Measurements from ENCODE around the gene POTEM.
"Not testable (repeated sequence)": the region's sequence is repeated elsewhere in the genome, so short reads cannot be mapped to it uniquely, and the experiment has no call there.

The POTEM gene

DNA sequence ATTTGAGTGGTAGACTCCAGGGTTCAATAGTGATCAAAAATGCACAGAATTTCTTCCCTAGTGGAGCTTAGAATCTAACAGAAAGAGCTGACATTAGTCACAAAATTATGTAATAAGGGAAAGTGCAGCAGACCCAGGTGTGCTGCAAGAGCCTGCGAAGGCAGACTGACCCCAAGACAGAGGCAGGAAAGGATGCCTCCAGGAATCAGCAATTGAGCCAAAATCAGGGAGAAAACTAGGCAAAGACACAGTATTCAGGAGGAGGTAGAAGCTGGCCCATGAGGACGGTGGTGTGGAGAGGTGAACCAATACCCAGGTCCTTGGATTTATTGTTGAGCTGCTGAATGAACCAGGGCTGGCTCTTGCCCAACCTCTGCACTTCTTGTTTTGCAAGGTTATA lies 76.2 kb downstream of the POTEM start:
- not testable (repeated sequence) for H3K9me3 ChIP-seq (ENCODE audit: insufficient read depth, low read depth, low read length); H3K27ac ChIP-seq (ENCODE audit: low read length); H3K9ac ChIP-seq (ENCODE audit: low read depth, low read length); H3K4me1 ChIP-seq (ENCODE audit: insufficient read depth, low read length); H3K36me3 ChIP-seq (ENCODE audit: insufficient read depth, low read depth, low read length); H3K27me3 ChIP-seq (ENCODE audit: insufficient read depth, low read length); H3K4me3 ChIP-seq (ENCODE audit: low read length)
